HepG2 (cell line): ENCODE results near the gene ELL3. TPM values are rescaled to one million over a fixed set of nuclear protein-coding genes. Genes with fewer than 3 reads are reported as not detected.

Source experiments
- ATAC-seq: fragments of 200-7000 bp; cut with Tn5 transposase; 3 replicates; pipeline ENCODE4 v1.9.1; 2020; ENCODE audit warnings: mild to moderate bottlenecking, moderate library complexity
- BruUV-seq: library from RNA; stranded (reverse); fragments of 400-500 nt; replicated peaks from 2 replicates; lab custom pipeline; 2021; lab: Mats Ljungman, UMichigan
- CTCF ChIA-PET: fragments of 300-600 bp; formaldehyde crosslinking; extraction: SDS; loops from one replicate; lab custom pipeline; 2021; ENCODE audit warnings: low total read pairs, inconsistent platforms, low intra/inter-chr PET ratio; lab: Yijun Ruan, JAX
- POLR2A ChIA-PET: fragments of 350-600 bp; sonication (Branson Sonifier 250); formaldehyde crosslinking; loops from one replicate; lab custom pipeline; 2020; ENCODE audit warnings: antibody characterized with exemption, inconsistent platforms; lab: Yijun Ruan, JAX
- DNase-seq: peaks from one replicate; pipeline ENCODE4 v3.0.0-alpha.2; 2015; ENCODE audit warnings: low spot score
- FAIRE-seq: peaks from 3 replicates; lab custom pipeline; 2011; peaks lifted over from hg19 to GRCh38; lab: Jason Lieb, UNC
- H2AFZ ChIP-seq: one replicate; pipeline ENCODE4 v1.6.1; 2011; ENCODE audit warnings: low read length, inconsistent platforms
- H3K27ac ChIP-seq: fragments of 300-600 bp; 3 replicates; pipeline ENCODE4 v1.8.0; 2011; ENCODE audit warnings: mixed run types, mild to moderate bottlenecking, mixed read lengths, low read length, inconsistent platforms; ENCODE audit not compliant: insufficient read depth; ENCODE audit errors: extremely low read length
- H3K27me3 ChIP-seq, 2 experiments: fragments of 200-600 bp in 1 of 2; 2 replicates in 1 of 2; 3 replicates in 1 of 2; pipeline versions ENCODE4 v1.6.0 to v1.8.0; 2011; ENCODE audit warnings: low read length in 2 of 2, mild to moderate bottlenecking in 2 of 2, moderate library complexity in 2 of 2, inconsistent platforms in 1 of 2; ENCODE audit not compliant: insufficient read depth in 2 of 2, control insufficient read depth in 1 of 2
- H3K36me3 ChIP-seq, 2 experiments: fragments of 200-600 bp in 1 of 2; replicated peaks in 1 of 2; 2 replicates in 1 of 2; 3 replicates in 1 of 2; pipeline versions ENCODE4 v1.5.1 to v1.8.0; 2011; ENCODE audit warnings: low read length in 2 of 2, inconsistent platforms in 1 of 2; ENCODE audit not compliant: insufficient read depth in 2 of 2, control insufficient read depth in 1 of 2
- H3K4me1 ChIP-seq: 2 replicates; pipeline ENCODE4 v1.5.1; 2012; ENCODE audit warnings: low read length, inconsistent platforms; ENCODE audit not compliant: insufficient read depth
- H3K4me2 ChIP-seq: 2 replicates; pipeline ENCODE4 v1.6.0; 2011; ENCODE audit warnings: low read depth, low read length, inconsistent platforms
- H3K4me3 ChIP-seq, 3 experiments: fragments of 200-600 bp in 1 of 3; sonication (generic), shearing (Covaris generic) in 1 of 3; replicated peaks in 1 of 3; 2 replicates each; pipeline ENCODE4 v1.5.1; 2011 to 2016; ENCODE audit warnings: low read length in 3 of 3, inconsistent platforms in 2 of 3, low read depth in 2 of 3, mild to moderate bottlenecking in 2 of 3, control low read depth in 1 of 3, mixed read lengths in 1 of 3; ENCODE audit not compliant: insufficient read depth in 1 of 3
- H3K79me2 ChIP-seq: one replicate; pipeline ENCODE4 v1.6.1; 2011; ENCODE audit warnings: low read length, inconsistent platforms; ENCODE audit not compliant: insufficient read depth
- H3K9ac ChIP-seq: 2 replicates; pipeline ENCODE4 v1.6.0; 2011; ENCODE audit warnings: mild to moderate bottlenecking, low read depth, low read length, inconsistent platforms; ENCODE audit not compliant: insufficient read depth
- H3K9me3 ChIP-seq: 2 replicates; pipeline ENCODE4 v1.5.1; 2012; ENCODE audit warnings: mild to moderate bottlenecking, low read length
- H4K20me1 ChIP-seq: 2 replicates; pipeline ENCODE4 v1.6.0; 2011; ENCODE audit warnings: inconsistent platforms, mild to moderate bottlenecking, low read length, moderate library complexity; ENCODE audit not compliant: insufficient read depth
- CREB1 ChIP-seq, 2 experiments: fragments of 450-650 bp in 1 of 2; IDR thresholded peaks; 2 replicates each; pipeline ENCODE4 v1.6.1; 2016 to 2017; ENCODE audit warnings: control low read depth in 1 of 2, mild to moderate bottlenecking in 1 of 2, missing compliant biosample characterization in 1 of 2, missing genetic modification characterization in 1 of 2
- FLYWCH1 ChIP-seq: sonication (generic); formaldehyde crosslinking; IDR thresholded peaks from 2 replicates; pipeline ENCODE4 v1.8.1; 2023; ENCODE audit warnings: mild to moderate bottlenecking, missing genetic modification reagents
- NONO ChIP-seq, 2 experiments: fragments of 450-650 bp in 1 of 2; sonication (generic) in 1 of 2; formaldehyde crosslinking in 1 of 2; IDR thresholded peaks in 1 of 2; conservative IDR thresholded peaks in 1 of 2; 2 replicates each; pipeline versions ENCODE4 v1.6.1 to v1.8.0; 2017 to 2022; ENCODE audit warnings: mild to moderate bottlenecking in 1 of 2, missing genetic modification reagents in 1 of 2, moderate library complexity in 1 of 2
- POLR2A ChIP-seq, 2 experiments: IDR thresholded peaks; 2 replicates each; pipeline ENCODE4 v1.6.1; 2011; ENCODE audit warnings: low read depth in 2 of 2, low read length in 2 of 2, mild to moderate bottlenecking in 1 of 2, moderate library complexity in 1 of 2; ENCODE audit not compliant: insufficient read depth in 1 of 2
- POLR2AphosphoS5 ChIP-seq: IDR thresholded peaks from 2 replicates; pipeline ENCODE4 v1.6.1; 2012; ENCODE audit warnings: low read depth, low read length
- POLR2G ChIP-seq: fragments of 200-400 bp; formaldehyde crosslinking; IDR thresholded peaks from 2 replicates; pipeline ENCODE4 v1.6.1; 2018; ENCODE audit warnings: mild to moderate bottlenecking, low read depth, low read length, moderate library complexity
- RBFOX2 ChIP-seq: fragments of 200-400 bp; formaldehyde crosslinking; IDR thresholded peaks from 2 replicates; pipeline ENCODE4 v1.6.1; 2017; ENCODE audit warnings: low read depth, mild to moderate bottlenecking, low read length
- ZNF44 ChIP-seq: sonication (generic); formaldehyde crosslinking; IDR thresholded peaks from 2 replicates; pipeline ENCODE4 v1.5.1; 2020; ENCODE audit warnings: mild to moderate bottlenecking, missing genetic modification reagents
- WGBS: methylation state at CpG from one replicate; pipeline ENCODE4 v1.1.6; 2017; ENCODE audit warnings: low lambda C conversion rate; 5-methylcytosine and 5-hydroxymethylcytosine counted together
- in situ Hi-C: cut with HindIII; loops from 2 replicates; pipeline ENCODE4 v1.10.0; 2017; ENCODE audit warnings: low pct_unique_long_range_greater_than_20kb; ENCODE audit not compliant: extremely low pct_ligation_motif_present
- intact Hi-C: fragments of 100-400 bp; cut with micrococcal nuclease; formaldehyde crosslinking; loops from one replicate; pipeline ENCODE4 v1.10.0; 2022; ENCODE audit not compliant: unreplicated experiment
- polyA plus RNA-seq, 8 experiments: library from polyadenylated mRNA; depleted of rRNA in 3 of 8; stranded (reverse) in 7 of 8; unstranded in 1 of 8; fragments of >200 nt; fragmentation: Illumina TruSeq in 4 of 8; extraction: Trizol in 4 of 8; gene quantifications; 2 replicates each; pipeline versions ENCODE4 v1.2.1 to v1.2.3, GENCODE V29; 2011 to 2016; ENCODE audit warnings: low read depth in 4 of 8, missing spikeins in 1 of 8, mixed read lengths in 1 of 8; ENCODE audit not compliant: insufficient read depth in 1 of 8
- total RNA-seq, 5 experiments: library from RNA; depleted of rRNA; stranded (reverse); fragments of >200 nt; fragmentation: Illumina TruSeq; extraction: Trizol; gene quantifications; 2 replicates each; pipeline ENCODE4 v1.2.3, GENCODE V29; 2016; ENCODE audit warnings: low read depth in 1 of 5

Gene ELL3
- total and polyA plus RNA-seq, 2 of the 13 experiments (the other 11 are each of a cell fraction or from before 2014, with no cell fraction given), result 6.1 to 8.8 TPM

DNA sequence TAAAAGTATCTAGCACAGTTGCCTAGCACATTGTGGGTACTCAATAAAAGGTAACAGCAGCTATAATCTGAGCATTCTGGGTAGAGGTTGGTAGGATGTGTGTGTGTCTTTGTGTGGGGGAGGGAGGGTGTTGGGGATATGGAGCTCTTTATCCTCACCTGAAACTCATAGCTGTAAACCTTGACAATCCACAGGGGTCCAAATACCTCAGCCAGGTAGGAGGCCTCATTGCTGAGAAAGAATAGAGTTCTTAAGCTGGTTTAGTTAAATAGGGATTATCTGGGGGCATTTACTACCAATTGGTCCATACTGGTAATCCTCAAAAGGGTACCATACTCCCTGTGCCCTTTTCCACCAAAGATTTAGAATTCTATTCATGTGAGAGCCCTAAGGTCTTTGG lies 19.2 kb upstream of the ELL3 start:
- intact Hi-C loops (no loop called here), in situ Hi-C loops (no loop called here)
- POLR2A ChIA-PET, result interaction anchor here (0.8 to 5.2 kb wide), 3 partner anchors 8 to 29 kb away, joined by 3 to 34 read pairs (median 10); partner anchors contain the start of genes ELL3 and MFAP1
- no peak overlapping the region for H3K4me3 ChIP-seq
- FAIRE-seq (no peak), ATAC-seq (no peak), DNase-seq (no peak)
- no peak overlapping the region for H3K4me2 ChIP-seq
- TF ChIP-seq POLR2A (IDR thresholded peaks at IDR 0.05; ENCODE audit: insufficient read depth in 1 of 2, low read depth in 2 of 2, low read length in 2 of 2) (peak in 1 of 2 experiments; percentile 43; a peak in 1 of 4 replicates), RBFOX2 (peak; percentile 55), ZNF44 (CRISPR knock-in tag) (no peak), CREB1 (IDR thresholded peaks at IDR 0.05) (no peak), CREB1 (CRISPR knock-in tag; IDR thresholded peaks at IDR 0.05) (no peak)
- TF ChIP-seq, all 625 proteins: peak for 2
- Histone ChIP-seq H3K79me2 (peaks cover 31% of the 10 kb centered on the region), H3K27ac (no peak overlapping the region), H2AFZ (no peak overlapping the region), H3K9me3 (no peaks in the 10 kb centered on the region), H3K4me1 (peaks cover 69% of the 10 kb centered on the region), H3K9ac (no peak overlapping the region), H3K36me3 (peaks cover 8 to 35% of the 10 kb centered on the region in 2 experiments), H4K20me1 (peaks cover 28% of the 10 kb centered on the region), H3K27me3 (no peaks in the 10 kb centered on the region; a peak in 1 of 5 replicates)
- CTCF ChIA-PET, result no interaction called here
- no TSS peak for BruUV-seq

DNA sequence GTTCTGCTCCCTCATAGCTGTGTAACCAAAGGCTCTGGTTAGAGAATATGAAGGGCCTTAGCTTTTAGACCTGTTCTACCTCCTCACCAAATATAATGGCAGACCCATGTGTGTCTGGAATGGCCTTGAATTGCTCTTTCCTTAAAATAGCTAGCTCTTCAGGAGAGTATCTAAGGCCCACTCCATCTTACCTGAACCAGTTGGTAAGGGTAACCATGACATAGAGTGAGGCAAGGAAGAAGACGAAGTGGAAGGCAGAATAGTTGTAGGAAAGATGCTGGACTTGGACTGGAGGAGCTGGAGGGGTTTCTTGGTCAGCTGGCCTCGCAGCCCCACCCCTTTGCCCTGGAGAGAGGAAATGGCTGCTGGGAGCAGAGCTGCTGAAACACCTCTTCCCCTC lies 18.4 kb upstream of the ELL3 start:
- Histone ChIP-seq H3K27ac (no peak overlapping the region), H3K27me3 (no peaks in the 10 kb centered on the region; a peak in 1 of 5 replicates), H3K9me3 (no peaks in the 10 kb centered on the region), H4K20me1 (peaks cover 28% of the 10 kb centered on the region), H2AFZ (no peak overlapping the region), H3K4me3 (no peak overlapping the region), H3K36me3 (peaks cover 8 to 35% of the 10 kb centered on the region in 2 experiments), H3K4me1 (peaks cover 67% of the 10 kb centered on the region), H3K79me2 (peaks cover 26% of the 10 kb centered on the region), H3K4me2 (no peak overlapping the region), H3K9ac (no peak overlapping the region)
- 98% methylated on average over 2 of the region's 2 CpGs for WGBS
- intact Hi-C loops, result no loop called here
- in situ Hi-C loops, result no loop called here
- POLR2A ChIA-PET, result interaction anchor here (1.3 to 5.2 kb wide), 2 partner anchors 18 to 29 kb away, joined by 5 to 34 read pairs; partner anchors contain the start of genes ELL3 and MFAP1
- TF ChIP-seq POLR2G, result 0 out of 2 replicates have a peak, but pooled peaks have one; percentile 14
- TF ChIP-seq FLYWCH1 (CRISPR knock-in tag), result no peak
- peak; percentile 50 for TF ChIP-seq POLR2AphosphoS5
- no peak for TF ChIP-seq NONO (IDR thresholded peaks at IDR 0.05)
- peak; percentile 58; the same call in 1 of the 2 replicates for TF ChIP-seq NONO (CRISPR knock-in tag; conservative IDR thresholded peaks at IDR 0.05)
- DNase-seq (no peak), FAIRE-seq (no peak), ATAC-seq (no peak)
- BruUV-seq, result no TSS peak
- CTCF ChIA-PET, result no interaction called here
